Fibroblast of skin of abdomen (primary cell): ENCODE results near the gene ARHGEF39.
"Not testable (repeated sequence)": the region's sequence is repeated elsewhere in the genome, so short reads cannot be mapped to it uniquely, and the experiment has no call there.

Experiments
- DNase-seq: peaks from one replicate; pipeline ENCODE4 v3.0.0-alpha.2; 2013

The ARHGEF39 gene

GRCh38 chr9:35650341-35651158 lies 14.4 kb downstream of the ARHGEF39 start, which contains the start of gene SIT1:
Gene SIT1, minus strand, starts transcription at chr9:35650931. Its CDS starts 78 bp downstream, at chr9:35650853.
- no peak for DNase-seq

DNA sequence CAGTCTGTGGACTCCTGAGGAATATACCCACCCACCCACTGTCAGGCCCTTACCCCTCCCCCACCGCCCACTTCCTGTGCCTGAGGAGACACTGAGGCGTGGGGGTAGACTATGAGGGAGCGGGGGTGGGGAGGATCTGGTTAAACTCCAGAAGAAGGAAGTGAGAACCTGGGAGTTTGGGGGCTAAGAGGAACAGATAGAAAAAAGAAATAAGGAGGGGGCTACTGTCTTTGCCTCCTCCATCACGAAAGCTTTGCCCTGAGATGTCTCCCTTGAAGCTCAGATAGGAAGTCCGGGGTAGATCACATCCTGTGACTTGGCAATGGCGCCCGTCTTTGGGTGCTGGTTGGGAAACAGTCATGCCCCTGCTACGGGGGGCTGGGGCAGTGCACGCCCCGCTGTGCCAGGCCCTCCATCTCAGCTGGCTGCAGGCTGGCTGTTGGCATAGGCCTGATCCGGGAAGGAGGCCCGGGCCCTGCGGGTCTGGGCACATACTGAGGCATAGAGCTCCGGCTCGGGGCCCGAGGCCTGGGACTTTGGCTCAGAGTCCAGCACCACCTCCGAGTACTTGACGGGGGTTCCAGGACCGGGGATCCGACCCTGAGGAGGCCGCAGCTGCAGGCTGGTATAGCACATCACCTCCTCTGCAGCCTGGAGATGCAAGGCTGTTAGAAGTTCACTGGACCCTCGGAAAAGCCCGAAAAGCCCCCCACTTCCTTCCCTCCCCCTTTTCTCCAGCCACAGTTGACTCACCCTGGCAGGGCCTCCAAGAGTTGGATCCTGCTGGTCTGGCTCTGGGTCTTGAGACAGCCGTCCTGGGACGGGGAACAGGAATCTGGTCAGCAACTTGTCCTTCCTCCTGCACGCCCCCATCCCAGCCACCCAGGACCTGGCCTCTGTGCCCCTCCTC lies 15.3 kb downstream of the ARHGEF39 start:
- no peak for DNase-seq

DNA sequence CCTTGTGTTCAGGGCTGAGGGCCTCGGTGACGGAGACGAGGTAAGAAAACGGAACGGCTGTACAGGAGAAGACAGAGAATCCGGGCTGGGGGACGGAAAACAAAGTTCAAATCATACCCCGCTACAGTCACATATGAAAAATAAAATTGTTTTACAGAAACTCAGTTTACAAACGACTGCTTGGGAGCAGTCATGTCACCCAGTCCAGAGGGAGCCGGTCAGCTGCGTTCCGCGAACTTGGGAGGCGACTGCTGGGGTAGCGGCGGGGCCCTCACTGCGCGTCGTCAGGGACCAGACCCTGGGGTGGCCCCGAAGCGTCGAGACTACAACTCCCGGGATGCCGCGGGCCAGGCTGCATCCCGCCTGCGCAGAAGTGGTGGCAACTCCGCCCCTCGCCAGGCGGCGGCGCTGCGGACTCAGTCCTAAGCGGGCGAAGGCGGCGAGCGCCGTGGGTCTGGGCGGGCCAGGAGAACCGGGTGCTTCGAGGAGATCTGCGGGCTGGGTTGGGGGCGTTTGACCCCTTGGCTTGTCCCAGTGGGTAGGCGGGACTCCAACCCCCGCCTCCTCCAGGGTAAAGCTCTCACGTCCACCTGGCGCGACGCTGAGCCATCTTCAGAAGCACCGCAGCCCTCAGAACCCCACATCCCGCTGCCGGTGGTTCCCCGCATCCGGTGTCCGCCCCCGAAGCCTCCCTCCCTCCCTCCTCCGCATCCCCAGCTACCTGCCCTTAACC lies 18.3 kb downstream of the ARHGEF39 start:
- DNase-seq: peak; percentile 85

- no peak for DNase-seq
These were observed 18.9 kb downstream of the ARHGEF39 start for GRCh38 chr9:35646153-35646532.

- not testable (repeated sequence) for DNase-seq
These were observed 19.3 kb downstream of the ARHGEF39 start for GRCh38 chr9:35645736-35646135.

- no peak for DNase-seq
These were observed 21.9 kb downstream of the ARHGEF39 start for GRCh38 chr9:35643046-35643445.

DNA sequence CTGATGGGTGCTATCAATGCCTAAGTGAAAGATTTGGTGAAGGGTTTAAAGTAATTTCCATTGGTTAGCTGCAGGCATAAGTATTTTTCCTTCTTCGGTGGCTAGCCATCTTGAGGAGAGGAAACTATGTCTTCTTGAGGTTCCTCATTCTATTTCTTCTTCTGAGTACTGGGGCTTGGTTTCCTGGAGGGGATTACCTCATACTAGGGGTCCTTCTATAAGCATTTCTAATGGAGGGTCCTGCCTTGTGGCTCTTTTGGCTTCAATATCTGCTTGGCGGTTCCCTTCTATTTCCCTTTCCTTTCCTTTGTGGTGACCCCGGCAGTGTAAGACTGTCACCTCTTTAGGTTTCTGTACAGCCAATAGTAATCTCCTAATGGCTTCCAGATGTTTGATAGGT lies 23.5 kb downstream of the ARHGEF39 start:
- not testable (repeated sequence) for DNase-seq

DNA sequence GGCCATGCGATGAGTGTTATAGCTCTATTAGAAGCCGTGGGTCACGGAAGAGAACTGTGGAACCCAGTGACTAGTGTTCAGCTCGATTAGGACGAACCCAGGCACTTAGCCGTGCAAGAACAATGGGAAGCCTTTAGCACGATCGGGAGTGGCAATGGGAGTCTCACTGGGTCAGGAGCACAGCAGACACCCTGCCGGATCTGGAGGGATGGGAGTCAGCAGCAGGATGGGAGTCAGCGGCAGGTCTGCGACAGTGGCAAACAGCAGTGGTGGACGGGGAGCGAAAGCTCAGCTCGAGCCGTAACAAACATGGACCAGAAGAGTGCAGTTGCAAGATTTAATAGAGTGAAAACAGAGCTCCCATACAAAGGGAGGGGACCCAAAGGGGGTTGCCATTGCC lies 24.6 kb downstream of the ARHGEF39 start:
- not testable (repeated sequence) for DNase-seq

GRCh38 chr9:35639631-35640030 lies 25.4 kb downstream of the ARHGEF39 start:
- DNase-seq: no peak

DNA sequence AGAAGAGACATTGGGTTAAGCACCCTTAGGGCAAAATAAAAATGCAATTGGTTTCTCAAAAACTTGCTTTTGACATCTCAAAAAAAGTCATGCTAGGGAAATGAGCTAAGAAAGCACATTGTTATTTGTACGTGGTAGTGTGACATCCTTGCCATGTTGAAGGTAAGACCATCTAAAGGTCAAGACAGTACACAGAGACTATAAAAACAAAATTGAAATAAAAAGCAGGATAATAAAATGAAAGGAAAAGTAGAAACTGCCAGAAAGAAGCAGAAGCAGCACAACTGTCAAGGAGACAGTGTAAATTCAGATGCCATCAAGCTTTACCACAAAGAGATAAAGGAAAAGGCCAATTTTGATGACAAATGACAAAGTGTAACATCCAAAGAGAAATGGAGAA lies 25.8 kb downstream of the ARHGEF39 start:
- DNase-seq: not testable (repeated sequence)

DNA sequence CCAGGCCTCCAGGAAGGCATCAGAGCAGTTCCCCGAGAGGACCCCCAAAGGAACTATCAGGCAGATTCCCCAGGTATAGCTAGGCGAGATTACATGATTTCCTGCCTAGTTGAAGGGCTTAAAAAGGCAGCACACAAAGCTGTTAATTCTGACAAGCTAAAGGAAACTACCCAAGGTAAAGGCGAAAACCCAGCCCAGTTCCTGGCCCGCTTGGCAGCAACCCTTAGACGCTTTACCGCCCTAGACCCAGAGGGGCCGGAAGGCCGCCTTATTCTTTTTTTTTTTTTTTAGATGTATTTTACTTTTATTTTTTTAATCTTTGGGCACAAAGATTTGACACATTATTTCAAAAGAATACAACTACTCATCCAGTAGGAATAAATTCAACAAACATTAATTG lies 26.2 kb downstream of the ARHGEF39 start:
- not testable (repeated sequence) for DNase-seq

DNA sequence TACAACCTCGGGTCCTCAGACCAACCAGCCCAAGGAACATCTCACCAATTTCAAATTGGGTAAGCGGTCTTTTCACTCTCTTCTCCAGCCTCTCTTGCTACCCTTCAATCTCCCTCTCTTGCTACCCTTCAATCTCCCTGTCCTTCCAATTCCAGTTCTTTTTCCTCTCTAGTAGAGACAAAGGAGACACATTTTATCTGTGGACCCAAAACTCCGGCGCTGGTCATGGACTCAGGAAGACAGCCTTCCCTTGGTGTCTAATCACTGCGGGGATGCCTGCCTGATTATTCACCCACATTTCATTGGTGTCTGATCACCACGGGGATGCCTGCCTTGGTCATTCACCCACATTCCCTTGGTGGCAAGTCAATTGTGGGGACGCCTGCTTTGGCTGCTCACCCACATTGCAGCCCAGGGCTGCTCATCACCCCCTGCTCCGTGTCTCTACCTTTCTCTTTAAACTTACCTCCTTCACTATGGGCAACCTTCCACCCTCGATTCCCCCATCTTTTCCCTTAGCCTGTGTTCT lies 27.5 kb downstream of the ARHGEF39 start:
- not testable (repeated sequence) for DNase-seq

DNA sequence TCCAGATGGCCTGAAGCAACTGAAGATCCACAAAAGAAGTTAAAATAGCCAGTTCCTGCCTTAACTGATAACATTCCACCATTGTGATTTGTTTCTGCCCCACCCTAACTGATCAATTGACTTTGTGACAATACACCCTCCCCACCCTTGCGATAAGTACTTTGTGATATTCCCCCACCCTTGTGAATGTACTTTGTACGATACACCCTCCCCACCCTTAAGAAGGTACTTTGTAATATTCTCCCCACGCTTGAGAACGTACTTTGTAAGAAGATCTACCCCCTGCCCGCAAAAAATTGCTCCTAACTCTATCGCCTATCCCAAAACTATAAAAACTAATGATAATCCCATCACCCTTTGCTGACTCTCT lies 28.1 kb downstream of the ARHGEF39 start:
- not testable (repeated sequence) for DNase-seq

GRCh38 chr9:35636135-35636876 lies 28.7 kb downstream of the ARHGEF39 start:
- DNase-seq: no peak

GRCh38 chr9:35635730-35636129 lies 29.3 kb downstream of the ARHGEF39 start:
- DNase-seq: no peak

GRCh38 chr9:35629597-35629996 lies 35.4 kb downstream of the ARHGEF39 start:
- no peak for DNase-seq

DNA sequence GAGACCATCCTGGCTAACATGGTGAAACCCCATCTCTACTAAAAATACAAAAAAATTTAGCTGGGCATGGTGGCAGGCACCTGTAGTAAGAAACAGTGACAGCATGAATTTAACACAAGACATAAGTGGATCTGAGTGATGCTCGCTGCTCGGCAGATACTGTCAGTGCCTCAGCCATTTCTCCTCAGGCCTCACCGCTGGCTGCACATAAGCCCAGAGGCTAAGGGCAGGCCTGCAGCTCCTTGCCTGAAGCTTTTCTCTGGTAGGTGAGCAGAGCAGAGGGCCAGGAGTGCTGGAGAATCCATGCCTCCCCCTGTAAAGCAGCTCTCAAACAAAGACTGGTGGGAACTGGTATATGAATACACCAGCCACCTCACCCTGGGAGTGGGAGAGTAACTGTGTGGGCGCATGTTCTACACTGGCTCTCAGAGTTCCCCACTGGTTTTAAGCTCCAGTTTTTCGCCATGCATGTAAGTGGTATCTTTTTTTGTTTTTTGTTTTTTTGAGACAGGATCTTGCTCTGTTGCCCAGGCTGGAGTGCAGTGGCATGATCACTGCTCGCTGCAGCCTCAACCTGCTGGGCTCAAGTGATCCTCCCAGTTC lies 36.5 kb downstream of the ARHGEF39 start:
- DNase-seq: no peak

DNA sequence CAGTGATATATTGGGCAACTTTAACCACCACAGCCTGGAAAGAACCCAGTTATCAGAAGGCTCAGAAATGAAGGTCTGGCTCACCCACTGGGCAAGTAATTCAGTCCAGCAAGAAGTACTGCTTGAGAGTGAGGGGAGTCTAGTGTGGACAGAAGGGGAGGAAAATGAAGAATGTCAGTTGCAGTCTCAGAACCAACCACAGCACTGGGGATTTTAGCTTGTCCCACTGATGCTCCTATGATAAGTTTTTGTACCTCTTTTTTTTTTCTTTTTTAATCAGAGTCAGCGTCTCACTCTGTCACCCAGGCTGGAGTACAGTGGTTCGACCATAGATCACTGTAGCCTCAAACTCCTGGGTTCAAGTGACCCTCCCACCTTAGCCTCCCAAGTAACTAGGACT lies 37.4 kb downstream of the ARHGEF39 start:
- DNase-seq: no peak

DNA sequence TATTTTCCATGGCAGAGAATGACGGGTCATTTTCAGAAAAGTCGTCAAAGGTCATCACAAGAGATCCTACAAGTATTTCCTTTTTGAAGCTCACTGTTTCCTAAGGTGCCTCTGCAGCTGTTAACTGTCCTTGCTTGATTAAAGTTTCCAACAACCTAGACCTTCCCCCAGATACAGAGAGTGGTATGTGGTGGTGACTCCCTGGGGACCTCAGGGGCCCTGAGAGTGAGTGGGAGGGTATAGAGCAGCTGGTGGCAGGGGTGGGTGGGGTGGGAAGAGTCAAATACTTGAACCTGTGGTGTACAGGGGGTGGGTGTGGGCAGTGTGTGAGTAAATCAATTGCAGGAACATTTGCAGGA lies 45.2 kb downstream of the ARHGEF39 start:
- DNase-seq: no peak

DNA sequence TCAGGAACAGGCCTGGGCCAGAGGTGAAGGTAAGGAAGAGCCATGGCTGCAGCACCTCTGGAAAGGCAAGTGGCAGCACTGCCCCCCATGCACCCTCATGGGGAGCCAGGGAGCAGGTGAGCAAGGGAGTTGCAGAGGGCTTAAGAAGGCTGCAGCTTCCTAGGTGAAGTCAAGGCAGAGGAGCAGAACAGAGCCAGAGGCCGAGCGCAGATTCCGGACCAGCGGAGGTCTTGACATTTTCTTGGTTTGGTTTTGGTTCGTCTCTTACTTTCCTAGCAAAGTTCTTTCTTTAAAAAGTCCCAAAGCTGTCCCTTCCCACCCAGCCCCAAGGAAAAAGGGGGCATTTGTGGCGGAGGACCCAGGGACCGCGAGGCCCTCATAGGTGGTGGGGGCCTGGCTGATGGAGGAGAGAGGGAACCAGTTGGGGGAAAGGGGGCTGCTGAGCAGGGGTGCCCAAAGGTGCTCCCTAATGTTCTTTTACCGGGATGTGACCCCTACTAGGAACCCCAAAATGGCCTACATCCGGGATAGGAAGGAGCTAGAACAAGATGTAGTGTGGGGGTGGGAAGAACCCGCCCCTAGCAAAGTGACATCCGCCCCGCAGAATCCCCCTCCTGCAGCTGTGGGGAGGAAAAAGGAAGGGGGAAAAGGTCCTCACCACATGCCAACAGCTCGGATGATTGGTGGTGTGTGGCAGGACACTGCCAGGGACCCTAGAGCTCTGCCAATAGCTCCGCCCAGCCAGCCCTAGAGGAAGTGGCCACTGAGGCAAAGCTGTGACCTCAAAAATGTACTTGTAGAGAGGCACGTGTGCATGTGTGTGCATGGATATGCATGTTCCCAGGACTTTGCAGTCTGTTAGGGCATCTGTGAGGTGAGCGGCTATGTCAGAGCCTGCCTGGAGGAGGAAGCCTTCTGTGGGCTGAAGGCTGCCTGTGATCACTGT lies 45.9 kb downstream of the ARHGEF39 start:
- no peak for DNase-seq
